ENCODE measurements around the gene FCRL6.

Gene FCRL6

DNA sequence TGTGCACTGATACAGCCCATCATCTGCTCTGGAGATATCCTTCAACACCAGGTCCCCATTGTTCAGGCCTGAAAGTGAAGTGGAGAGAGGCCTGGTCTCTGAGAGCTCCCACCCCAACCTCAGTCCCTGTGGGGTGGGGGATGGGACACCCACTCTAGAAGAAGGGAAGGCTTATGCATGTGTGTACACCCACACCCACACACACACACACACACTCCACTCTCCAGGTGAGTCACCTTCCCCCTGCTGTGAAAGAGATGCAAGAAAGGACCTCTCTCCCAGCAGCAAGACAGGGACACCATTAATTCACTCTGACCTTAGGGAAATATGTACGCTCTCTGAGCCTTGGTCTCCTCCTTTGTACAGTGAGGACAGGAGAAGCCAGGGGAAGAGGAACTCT is 54.4 kb downstream of the FCRL6 start:
- Histone ChIP-seq H3K4me2 (ENCODE audit: low read length) (no peak overlapping the region), H3F3A (ENCODE audit: insufficient read depth, low read length) (no peaks in the 10 kb centered on the region), H3K9ac (ENCODE audit: low read length) (no peak overlapping the region), H3K79me2 (ENCODE audit: insufficient read depth, low read length) (no peaks in the 10 kb centered on the region), H3K9me3 (ENCODE audit: low read length) (no peaks in the 10 kb centered on the region), H3K36me3 (ENCODE audit: insufficient read depth, low read length) (no peaks in the 10 kb centered on the region), H3K9me2 (ENCODE audit: low read depth, low read length) (no peaks in the 10 kb centered on the region), H3K27me3 (ENCODE audit: insufficient read depth, low read length) (no peaks in the 10 kb centered on the region), H2AFZ (ENCODE audit: low read length) (no peak overlapping the region), H3K27ac (ENCODE audit: low read depth, low read length, poor library complexity, severe bottlenecking) (no peak overlapping the region), H3K4me1 (ENCODE audit: insufficient read depth, low read length, severe bottlenecking) (no peaks in the 10 kb centered on the region), H4K20me1 (ENCODE audit: insufficient read depth, low read length) (no peaks in the 10 kb centered on the region), H3K4me3 (ENCODE audit: low read depth, low read length, poor library complexity, severe bottlenecking) (no peak overlapping the region)
- TF ChIP-seq, protein P1, sequence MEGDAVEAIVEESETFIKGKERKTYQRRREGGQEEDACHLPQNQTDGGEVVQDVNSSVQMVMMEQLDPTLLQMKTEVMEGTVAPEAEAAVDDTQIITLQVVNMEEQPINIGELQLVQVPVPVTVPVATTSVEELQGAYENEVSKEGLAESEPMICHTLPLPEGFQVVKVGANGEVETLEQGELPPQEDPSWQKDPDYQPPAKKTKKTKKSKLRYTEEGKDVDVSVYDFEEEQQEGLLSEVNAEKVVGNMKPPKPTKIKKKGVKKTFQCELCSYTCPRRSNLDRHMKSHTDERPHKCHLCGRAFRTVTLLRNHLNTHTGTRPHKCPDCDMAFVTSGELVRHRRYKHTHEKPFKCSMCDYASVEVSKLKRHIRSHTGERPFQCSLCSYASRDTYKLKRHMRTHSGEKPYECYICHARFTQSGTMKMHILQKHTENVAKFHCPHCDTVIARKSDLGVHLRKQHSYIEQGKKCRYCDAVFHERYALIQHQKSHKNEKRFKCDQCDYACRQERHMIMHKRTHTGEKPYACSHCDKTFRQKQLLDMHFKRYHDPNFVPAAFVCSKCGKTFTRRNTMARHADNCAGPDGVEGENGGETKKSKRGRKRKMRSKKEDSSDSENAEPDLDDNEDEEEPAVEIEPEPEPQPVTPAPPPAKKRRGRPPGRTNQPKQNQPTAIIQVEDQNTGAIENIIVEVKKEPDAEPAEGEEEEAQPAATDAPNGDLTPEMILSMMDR (IDR thresholded peaks at IDR 0.05; ENCODE audit: low read length) = no peak
- TF ChIP-seq EZH2 (IDR thresholded peaks at IDR 0.05; ENCODE audit: borderline replicate concordance, low read length) = no peak

DNA sequence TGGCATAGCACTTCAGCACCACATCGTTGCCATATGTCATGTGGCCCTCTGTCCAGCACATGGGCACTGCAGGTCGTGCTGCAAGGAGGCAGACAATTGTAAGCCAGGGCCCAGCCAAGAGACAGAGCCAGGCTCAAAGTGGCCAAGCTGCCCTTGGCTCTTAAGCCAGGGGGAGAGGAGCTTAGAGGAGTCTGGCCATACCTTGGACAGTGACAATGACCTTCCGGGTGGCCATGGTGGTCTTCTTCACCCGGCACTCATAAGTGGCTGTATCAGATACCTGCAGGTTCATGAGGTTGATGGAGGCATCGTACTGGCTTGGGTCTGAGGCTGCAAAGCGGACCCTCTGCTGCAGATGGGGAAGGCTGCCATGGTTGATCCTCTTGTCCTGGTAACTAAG is 55.7 kb downstream of the FCRL6 start:
- Histone ChIP-seq H3K4me2 (ENCODE audit: low read length) (no peak overlapping the region), H3K36me3 (ENCODE audit: insufficient read depth, low read length) (no peaks in the 10 kb centered on the region), H3K9ac (ENCODE audit: low read length) (no peak overlapping the region), H3K27me3 (ENCODE audit: insufficient read depth, low read length) (no peaks in the 10 kb centered on the region), H3K4me1 (ENCODE audit: insufficient read depth, low read length, severe bottlenecking) (no peaks in the 10 kb centered on the region), H2AFZ (ENCODE audit: low read length) (no peak overlapping the region), H4K20me1 (ENCODE audit: insufficient read depth, low read length) (no peaks in the 10 kb centered on the region), H3K9me3 (ENCODE audit: low read length) (no peaks in the 10 kb centered on the region), H3K79me2 (ENCODE audit: insufficient read depth, low read length) (no peaks in the 10 kb centered on the region), H3K27ac (ENCODE audit: low read depth, low read length, poor library complexity, severe bottlenecking) (no peak overlapping the region), H3F3A (ENCODE audit: insufficient read depth, low read length) (no peaks in the 10 kb centered on the region), H3K4me3 (ENCODE audit: low read depth, low read length, poor library complexity, severe bottlenecking) (no peak overlapping the region), H3K9me2 (ENCODE audit: low read depth, low read length) (no peaks in the 10 kb centered on the region)
- TF ChIP-seq, protein P1 (IDR thresholded peaks at IDR 0.05; ENCODE audit: low read length) = no peak
- no peak for TF ChIP-seq EZH2 (IDR thresholded peaks at IDR 0.05; ENCODE audit: borderline replicate concordance, low read length)

DNA sequence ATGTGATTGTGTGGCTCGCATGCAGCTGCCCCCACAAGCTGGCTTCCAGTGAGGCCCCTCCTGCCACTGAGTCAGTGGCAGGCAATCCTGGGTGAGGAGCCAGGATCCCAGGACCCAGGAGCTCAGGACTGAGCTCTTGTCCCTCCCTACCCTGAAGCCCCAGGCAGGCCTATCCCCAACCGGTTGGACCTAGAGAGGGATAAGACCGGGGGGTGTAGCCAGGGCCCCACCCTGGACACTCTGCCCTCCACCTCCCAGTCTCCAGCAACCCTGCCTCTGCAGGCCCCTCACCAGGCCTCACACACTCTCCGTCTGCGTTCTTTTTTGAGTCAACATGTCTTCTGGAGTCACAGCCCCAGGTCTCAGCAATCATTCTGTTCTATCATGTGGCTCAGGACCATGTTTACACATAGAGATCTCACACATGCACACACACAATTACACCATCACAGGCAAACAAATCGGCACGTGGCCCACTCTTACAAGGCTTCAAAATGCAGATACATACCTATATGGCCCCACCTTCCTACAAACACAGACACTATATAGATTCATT is 57.7 kb downstream of the FCRL6 start:
- no peak overlapping the region for H3K9ac ChIP-seq (ENCODE audit: low read length)
- H3K9me3 ChIP-seq (ENCODE audit: low read length) = no peaks in the 10 kb centered on the region
- H3K9me2 ChIP-seq (ENCODE audit: low read depth, low read length) = no peaks in the 10 kb centered on the region
- TF ChIP-seq, protein P1 (IDR thresholded peaks at IDR 0.05; ENCODE audit: low read length) = no peak
- no peak for TF ChIP-seq EZH2 (IDR thresholded peaks at IDR 0.05; ENCODE audit: borderline replicate concordance, low read length)
- no peak overlapping the region for H2AFZ ChIP-seq (ENCODE audit: low read length)
- no peaks in the 10 kb centered on the region for H3K4me1 ChIP-seq (ENCODE audit: insufficient read depth, low read length, severe bottlenecking)
- no peak overlapping the region for H3K4me2 ChIP-seq (ENCODE audit: low read length)
- H3K27ac ChIP-seq (ENCODE audit: low read depth, low read length, poor library complexity, severe bottlenecking) = no peak overlapping the region
- no peaks in the 10 kb centered on the region for H4K20me1 ChIP-seq (ENCODE audit: insufficient read depth, low read length)
- H3F3A ChIP-seq (ENCODE audit: insufficient read depth, low read length) = no peaks in the 10 kb centered on the region
- H3K27me3 ChIP-seq (ENCODE audit: insufficient read depth, low read length) = no peaks in the 10 kb centered on the region
- no peaks in the 10 kb centered on the region for H3K79me2 ChIP-seq (ENCODE audit: insufficient read depth, low read length)
- H3K4me3 ChIP-seq (ENCODE audit: low read depth, low read length, poor library complexity, severe bottlenecking) = no peak overlapping the region
- H3K36me3 ChIP-seq (ENCODE audit: insufficient read depth, low read length) = no peaks in the 10 kb centered on the region

Data from OCI-LY1 (cell line).